DND-41 (cell line): ENCODE data around the gene CFAP221.

ENCODE experiments used
- ATAC-seq: fragments of 200-7000 bp; cut with Tn5 transposase; 3 replicates; pipeline ENCODE4 v1.9.1; 2021; ENCODE audit warnings: low read depth; ENCODE audit not compliant: insufficient read depth
- DNase-seq: peaks from one replicate; pipeline ENCODE4 v3.0.0-alpha.2; 2020
- H2AFZ ChIP-seq: 2 replicates; pipeline ENCODE4 v1.6.0; 2012; ENCODE audit warnings: low read depth, low read length
- H3K27ac ChIP-seq: 2 replicates; pipeline ENCODE4 v1.5.1; 2012; ENCODE audit warnings: low read length, inconsistent platforms
- H3K27me3 ChIP-seq: fragments of 200-600 bp; sonication (generic); 2 replicates; pipeline ENCODE4 v1.6.0; 2012; ENCODE audit warnings: low read length, mild to moderate bottlenecking, inconsistent platforms; ENCODE audit not compliant: insufficient read depth, poor library complexity
- H3K36me3 ChIP-seq: 2 replicates; pipeline ENCODE4 v1.5.1; 2012; ENCODE audit warnings: low read length, inconsistent platforms; ENCODE audit not compliant: insufficient read depth
- H3K4me1 ChIP-seq: 2 replicates; pipeline ENCODE4 v1.5.1; 2012; ENCODE audit warnings: mild to moderate bottlenecking, low read length; ENCODE audit not compliant: insufficient read depth
- H3K4me2 ChIP-seq: 2 replicates; pipeline ENCODE4 v1.6.0; 2012; ENCODE audit warnings: mild to moderate bottlenecking, moderate library complexity, low read length, inconsistent platforms; ENCODE audit not compliant: insufficient read depth
- H3K4me3 ChIP-seq, 2 experiments: fragments of 200-600 bp in 1 of 2; shearing (Covaris generic) in 1 of 2; 2 replicates each; pipeline ENCODE4 v1.5.1; 2012 to 2016; ENCODE audit warnings: inconsistent platforms in 2 of 2, low read length in 2 of 2, mild to moderate bottlenecking in 2 of 2, low read depth in 1 of 2, moderate library complexity in 1 of 2
- H3K79me2 ChIP-seq: 2 replicates; pipeline ENCODE4 v1.6.0; 2012; ENCODE audit warnings: low read length, inconsistent platforms; ENCODE audit not compliant: insufficient read depth
- H3K9ac ChIP-seq: 2 replicates; pipeline ENCODE4 v1.6.0; 2012; ENCODE audit warnings: low read depth, mild to moderate bottlenecking, inconsistent platforms, low read length, moderate library complexity
- H3K9me3 ChIP-seq: 2 replicates; pipeline ENCODE4 v1.5.1; 2012; ENCODE audit warnings: low read length, moderate library complexity, mild to moderate bottlenecking, inconsistent platforms; ENCODE audit not compliant: insufficient read depth, severe bottlenecking
- H4K20me1 ChIP-seq: 2 replicates; pipeline ENCODE4 v1.6.0; 2012; ENCODE audit warnings: low read length; ENCODE audit not compliant: insufficient read depth
- EZH2 ChIP-seq: IDR thresholded peaks from 3 replicates; pipeline ENCODE4 v1.6.1; 2012; ENCODE audit warnings: borderline replicate concordance, low read depth, mild to moderate bottlenecking, moderate library complexity, low read length, inconsistent platforms; ENCODE audit not compliant: severe bottlenecking
- TF ChIP-seq, protein P1 (sequence below): IDR thresholded peaks from 2 replicates; pipeline ENCODE4 v1.5.1; 2012; ENCODE audit warnings: borderline replicate concordance, low read length, moderate library complexity, mild to moderate bottlenecking; ENCODE audit not compliant: poor library complexity, severe bottlenecking; ENCODE audit errors: extremely low read depth

The CFAP221 gene

GRCh38 chr2:119674711-119675500 lies 130.7 kb downstream of the CFAP221 start:
- no peak overlapping the region for H3K27ac ChIP-seq
- no peak overlapping the region for H3K9ac ChIP-seq
- no peaks in the 10 kb centered on the region for H3K36me3 ChIP-seq
- H3K4me2 ChIP-seq: no peak overlapping the region
- DNase-seq (no peak), ATAC-seq (no peak)
- no peak overlapping the region for H3K4me3 ChIP-seq
- H3K27me3 ChIP-seq: peaks cover 3% of the 10 kb centered on the region
- no peaks in the 10 kb centered on the region for H3K9me3 ChIP-seq
- no peaks in the 10 kb centered on the region for H4K20me1 ChIP-seq
- H3K4me1 ChIP-seq: peaks cover 9% of the 10 kb centered on the region
- H3K79me2 ChIP-seq: peaks cover 9% of the 10 kb centered on the region
- no peak overlapping the region for H2AFZ ChIP-seq
- no peak for TF ChIP-seq EZH2
- TF ChIP-seq, protein P1, sequence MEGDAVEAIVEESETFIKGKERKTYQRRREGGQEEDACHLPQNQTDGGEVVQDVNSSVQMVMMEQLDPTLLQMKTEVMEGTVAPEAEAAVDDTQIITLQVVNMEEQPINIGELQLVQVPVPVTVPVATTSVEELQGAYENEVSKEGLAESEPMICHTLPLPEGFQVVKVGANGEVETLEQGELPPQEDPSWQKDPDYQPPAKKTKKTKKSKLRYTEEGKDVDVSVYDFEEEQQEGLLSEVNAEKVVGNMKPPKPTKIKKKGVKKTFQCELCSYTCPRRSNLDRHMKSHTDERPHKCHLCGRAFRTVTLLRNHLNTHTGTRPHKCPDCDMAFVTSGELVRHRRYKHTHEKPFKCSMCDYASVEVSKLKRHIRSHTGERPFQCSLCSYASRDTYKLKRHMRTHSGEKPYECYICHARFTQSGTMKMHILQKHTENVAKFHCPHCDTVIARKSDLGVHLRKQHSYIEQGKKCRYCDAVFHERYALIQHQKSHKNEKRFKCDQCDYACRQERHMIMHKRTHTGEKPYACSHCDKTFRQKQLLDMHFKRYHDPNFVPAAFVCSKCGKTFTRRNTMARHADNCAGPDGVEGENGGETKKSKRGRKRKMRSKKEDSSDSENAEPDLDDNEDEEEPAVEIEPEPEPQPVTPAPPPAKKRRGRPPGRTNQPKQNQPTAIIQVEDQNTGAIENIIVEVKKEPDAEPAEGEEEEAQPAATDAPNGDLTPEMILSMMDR: no peak

DNA sequence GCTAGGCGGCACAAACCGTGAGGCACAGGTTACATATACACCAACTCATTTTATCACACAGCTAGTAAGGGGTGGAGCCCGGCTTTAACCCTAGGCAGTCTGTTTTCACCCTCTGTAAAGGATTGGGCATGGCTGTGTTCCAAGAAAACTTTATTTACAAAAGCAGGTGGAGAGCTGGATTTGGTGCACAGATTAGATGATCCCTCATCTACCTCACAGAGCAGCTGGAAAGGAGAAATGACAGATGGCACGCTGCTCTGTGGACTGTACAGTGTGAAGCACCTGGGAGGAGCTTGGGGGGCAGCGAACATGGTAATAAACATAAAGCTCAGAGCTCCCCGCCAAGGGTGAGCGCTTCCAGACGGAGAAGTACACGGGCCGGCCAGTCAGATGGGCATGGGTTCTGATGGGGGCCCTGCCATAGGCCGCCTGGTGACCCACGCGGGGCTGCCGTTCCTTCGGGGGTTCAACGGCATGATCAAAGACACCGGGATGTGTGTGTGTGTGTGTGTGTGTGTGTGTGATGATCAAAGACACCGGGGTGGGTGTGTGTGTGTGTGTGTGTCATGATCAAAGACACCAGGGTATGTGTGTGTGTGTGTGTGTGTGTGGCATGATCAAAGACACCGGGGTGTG lies 133.9 kb downstream of the CFAP221 start:
- Histone ChIP-seq H3K9ac (no peak overlapping the region), H3K9me3 (no peaks in the 10 kb centered on the region), H3K27me3 (peaks cover 3% of the 10 kb centered on the region), H3K4me3 (no peak overlapping the region), H3K4me2 (peak overlapping the region; percentile 87), H4K20me1 (peaks cover 25% of the 10 kb centered on the region; the same call in 1 of the 2 replicates), H3K79me2 (peaks cover 24% of the 10 kb centered on the region), H3K4me1 (peaks cover 22% of the 10 kb centered on the region), H3K36me3 (peaks cover 23% of the 10 kb centered on the region), H2AFZ (peak overlapping the region; percentile 72), H3K27ac (no peak overlapping the region)
- ATAC-seq (no peak), DNase-seq (no peak)
- TF ChIP-seq, protein P1: no peak
- TF ChIP-seq EZH2: no peak

DNA sequence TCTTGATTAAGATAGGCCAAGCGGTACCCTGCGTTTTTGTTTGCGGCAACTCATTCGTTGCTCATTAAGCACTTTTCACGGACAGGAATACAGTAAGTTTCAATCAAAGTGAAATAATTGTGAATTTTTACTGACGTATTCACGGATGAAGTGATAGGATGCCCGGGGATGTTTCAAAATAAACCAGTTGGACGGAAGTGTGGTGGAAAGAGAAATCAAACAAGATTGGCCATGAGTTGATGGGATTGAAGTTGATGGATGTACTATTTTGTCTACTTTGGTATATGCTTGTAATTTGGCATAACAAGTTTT lies 135.2 kb downstream of the CFAP221 start:
- Histone ChIP-seq H3K36me3 (peaks cover 28% of the 10 kb centered on the region), H4K20me1 (peaks cover 25% of the 10 kb centered on the region; the same call in 1 of the 2 replicates), H3K4me3 (peak overlapping the region; percentile 93 to 95), H3K79me2 (peaks cover 24% of the 10 kb centered on the region), H3K9ac (peak overlapping the region; percentile 91), H2AFZ (peak overlapping the region; percentile 95), H3K27me3 (peaks cover 3% of the 10 kb centered on the region), H3K4me1 (peaks cover 22% of the 10 kb centered on the region), H3K9me3 (no peaks in the 10 kb centered on the region), H3K4me2 (peak overlapping the region; percentile 87), H3K27ac (peak overlapping the region; percentile 79)
- ATAC-seq: no peak
- no peak for TF ChIP-seq EZH2
- TF ChIP-seq, protein P1: no peak
- no peak for DNase-seq
